CD4-positive, alpha-beta T cell treated with Interleukin-6 at 100 ng/mL for 8 hours (primary cell): ENCODE measurements around the gene TMEM88.

Experiments
- DNase-seq: peaks from one replicate; pipeline ENCODE4 v3.0.0-alpha.2; 2020; ENCODE audit warnings: mixed read lengths, low spot score

TMEM88 gene

DNA sequence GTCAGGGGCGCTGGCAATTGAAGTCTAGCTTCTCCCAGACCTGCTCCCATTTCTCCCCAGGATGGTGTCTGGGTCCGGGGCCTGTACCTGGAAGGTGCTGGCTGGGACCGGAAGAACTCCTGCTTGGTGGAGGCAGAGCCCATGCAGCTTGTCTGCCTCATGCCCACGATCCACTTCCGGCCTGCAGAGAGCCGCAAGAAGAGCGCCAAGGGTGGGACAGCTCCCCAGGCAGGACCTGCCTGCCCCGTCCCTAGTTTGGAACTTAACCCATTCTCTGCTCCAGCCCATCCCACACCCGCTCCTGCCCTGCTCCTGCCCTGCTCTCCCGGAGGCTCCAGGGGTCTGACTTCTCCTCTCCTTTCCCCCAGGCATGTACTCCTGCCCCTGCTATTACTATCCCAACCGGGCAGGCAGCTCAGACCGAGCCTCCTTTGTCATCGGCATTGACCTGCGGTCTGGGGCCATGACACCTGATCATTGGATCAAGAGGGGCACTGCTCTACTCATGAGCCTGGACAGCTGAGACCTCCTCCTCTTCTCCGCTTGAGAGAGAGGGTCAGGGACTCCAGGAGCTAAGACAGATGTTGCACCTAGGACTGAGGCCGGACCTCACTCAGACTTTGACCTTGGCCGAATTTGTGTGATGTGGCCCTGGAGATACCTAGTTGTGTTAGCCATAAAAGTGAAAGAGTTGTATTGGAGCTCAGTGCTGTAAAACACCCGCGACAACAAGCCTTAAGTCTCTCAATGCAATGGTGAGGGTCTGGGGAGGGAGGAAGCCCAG lies 21.7 kb upstream of the TMEM88 start:
- DNase-seq: no peak

DNA sequence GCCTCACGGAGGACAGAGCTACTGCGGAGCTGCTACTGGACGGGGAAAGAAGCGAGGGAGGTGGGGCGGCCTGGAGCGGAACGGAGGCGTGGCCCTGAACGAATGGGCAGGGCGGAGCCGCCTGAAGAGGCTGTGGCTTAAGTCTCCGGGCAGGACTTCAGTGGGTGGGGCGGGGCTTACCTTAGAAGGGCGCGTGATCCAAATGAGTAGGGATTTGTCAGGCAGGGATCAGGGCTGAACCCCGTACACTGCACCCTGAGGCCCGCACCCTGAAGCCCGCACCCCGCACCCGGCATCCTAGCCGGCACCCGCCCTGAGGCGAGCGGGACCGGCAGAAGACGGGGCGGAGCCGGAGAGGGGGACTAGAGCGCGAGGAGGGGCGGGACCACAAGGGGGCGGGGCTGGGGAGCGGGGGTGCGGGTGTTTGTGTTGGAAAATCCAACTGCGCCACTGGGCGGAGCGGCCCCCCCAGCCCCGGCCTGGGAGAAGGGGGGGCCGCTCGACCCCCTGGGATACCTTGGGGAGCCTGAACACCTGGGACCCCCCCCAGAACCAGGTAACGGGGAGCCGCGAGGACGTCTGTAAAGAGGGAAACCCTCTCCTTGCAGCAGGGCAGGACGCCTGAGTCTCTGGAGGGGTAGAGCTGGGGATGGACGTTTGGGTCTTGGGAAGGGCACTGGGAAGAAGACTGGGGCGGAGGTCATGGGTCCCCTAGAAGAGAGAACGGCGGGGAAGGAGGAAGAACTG lies 20.9 kb upstream of the TMEM88 start, which contains the start of gene KDM6B:
Gene KDM6B, plus strand, starts transcription at position 423 of the 747 bp plus-strand sequence. CDS start 11,338 bp downstream, outside the sequence.
- DNase-seq: peak; percentile 87

DNA sequence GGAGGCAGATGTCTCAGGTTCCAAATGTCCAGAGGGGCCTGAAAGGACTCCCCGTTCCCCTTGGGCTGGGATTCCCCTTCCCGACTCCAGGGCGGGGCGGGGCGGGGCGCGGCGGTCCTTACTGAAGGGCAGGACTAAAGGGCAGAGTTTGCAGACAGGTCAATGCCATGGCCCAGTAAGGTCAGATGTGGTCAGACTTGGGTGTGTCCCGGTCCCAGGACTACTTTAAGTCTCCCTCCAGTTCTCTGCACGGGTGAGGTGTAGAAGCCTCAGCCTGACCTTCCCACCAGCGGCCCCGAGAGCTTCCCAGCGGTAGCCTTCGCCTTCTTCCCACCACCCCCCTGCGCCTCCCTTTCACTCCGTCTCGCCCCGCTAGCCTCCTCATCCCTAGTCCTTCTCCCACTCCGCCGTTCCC lies 20.3 kb upstream of the TMEM88 start:
- peak; percentile 50 for DNase-seq

DNA sequence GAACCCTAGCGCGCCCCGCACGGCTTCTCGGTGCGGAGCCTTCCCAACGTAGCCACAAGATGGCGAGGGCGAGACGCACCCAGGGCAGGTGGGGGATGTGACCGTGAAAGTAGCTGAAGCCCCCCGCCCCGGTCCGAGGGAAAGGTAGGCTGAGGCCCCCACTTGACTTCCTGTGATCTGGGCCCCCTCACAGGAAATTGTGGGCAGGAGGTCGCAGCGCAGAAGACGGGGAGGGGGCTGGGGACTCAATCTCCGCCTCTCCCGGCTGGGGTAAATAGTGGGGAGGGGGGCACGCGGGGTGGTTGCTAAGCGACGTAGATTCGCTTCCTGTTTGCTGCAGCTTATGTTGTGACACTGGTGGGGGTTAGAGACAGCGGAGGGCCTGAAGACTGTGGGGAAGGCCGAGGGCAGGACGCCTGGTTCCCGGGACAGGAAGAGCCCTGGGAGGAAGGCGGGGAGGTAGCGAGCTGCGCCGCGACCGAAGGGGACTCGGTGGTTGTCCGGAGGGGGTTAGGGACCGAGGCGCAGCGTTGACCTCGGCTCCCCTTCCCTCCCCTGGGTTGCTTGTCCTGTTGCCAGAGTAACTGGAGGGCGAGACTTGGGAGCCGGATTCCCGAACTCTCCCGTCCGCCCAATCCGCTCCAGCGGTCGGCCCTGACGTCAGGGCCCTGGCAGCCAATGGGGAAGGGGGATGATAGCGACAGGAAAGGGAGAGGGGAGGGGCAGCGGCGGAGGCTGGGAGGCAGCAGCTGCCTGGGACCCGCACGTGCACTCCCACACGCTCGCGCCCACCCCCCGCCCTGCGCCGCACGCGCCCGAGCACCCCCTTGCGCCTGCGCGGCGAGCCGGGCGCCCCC lies 19.7 kb upstream of the TMEM88 start:
- peak; percentile 90 for DNase-seq

DNA sequence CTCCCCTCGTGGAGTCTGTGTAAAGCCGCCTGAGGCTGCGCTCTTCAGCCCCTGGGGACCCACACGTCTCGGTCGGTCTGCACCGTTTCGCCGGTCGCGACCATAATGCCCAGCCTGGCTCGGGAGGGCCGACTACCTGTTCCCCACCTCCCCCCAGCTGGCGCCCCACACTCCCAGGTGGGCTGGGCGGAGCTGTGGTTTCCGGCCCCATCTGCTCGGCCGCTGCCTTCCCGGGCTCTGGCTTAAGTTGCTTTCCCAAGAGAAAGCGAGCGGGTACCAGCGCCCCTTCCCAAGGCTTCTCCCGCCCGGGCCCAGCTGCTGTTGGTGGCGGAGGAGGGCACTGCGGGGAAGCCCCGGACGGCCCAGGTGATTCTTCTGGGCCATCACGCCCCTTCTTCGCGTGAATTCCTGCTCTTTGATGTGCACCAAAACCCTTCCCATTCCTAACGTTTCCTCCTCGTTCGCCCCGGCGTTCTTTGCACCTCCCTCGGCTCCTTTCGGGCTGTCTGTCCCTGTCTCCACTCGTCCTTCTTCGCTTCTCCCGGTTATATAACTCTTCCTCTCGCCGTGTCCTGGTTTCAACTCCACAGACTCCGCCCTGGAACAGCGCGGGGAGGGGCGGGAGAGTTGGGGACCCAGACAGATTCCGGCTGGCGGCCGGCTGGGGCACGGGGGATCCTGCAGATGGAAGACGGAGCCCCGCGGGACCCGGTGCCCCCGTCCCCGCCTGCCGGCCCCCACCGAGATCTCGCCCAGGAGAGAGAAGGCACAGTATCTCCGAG lies 18.9 kb upstream of the TMEM88 start:
- DNase-seq: peak; percentile 33

DNA sequence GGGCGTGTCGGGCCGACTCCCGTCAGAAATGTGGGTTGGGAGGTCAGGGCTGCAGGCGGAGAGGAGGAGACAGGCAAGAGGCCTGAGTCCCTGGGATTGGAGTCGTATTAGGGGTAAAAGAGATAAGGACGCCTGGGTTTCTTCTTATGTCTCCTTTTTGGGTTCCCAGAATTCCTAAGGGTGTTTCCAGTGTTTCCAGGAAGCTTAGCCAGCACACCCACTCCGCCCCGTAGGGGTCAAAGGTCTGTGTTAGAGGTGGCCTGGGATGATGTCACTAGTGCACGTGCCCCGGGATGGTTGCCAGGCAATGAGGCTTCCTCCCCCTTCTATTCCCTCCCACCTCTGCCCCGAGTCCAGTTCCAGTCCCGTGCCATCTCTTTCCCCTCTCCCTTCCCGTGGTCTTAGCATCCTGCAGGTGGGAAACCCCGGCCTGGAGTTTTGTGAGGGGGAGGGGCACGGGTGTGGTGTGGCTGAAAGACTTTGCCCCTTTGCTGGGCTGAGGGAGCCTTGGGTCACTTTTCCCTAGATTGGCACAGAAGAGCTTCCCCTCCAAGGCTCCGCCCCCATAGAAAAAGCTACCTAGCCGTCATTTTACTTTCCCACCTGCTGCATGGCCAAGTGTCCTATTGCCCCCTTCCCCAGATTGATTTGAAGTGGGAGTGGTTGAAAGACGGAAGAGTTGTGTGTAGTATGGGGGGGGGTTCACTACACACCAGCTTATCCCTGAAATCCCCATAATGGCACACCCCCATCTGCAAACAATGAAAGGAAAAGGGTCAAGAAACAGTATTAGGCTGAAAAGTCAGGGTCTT lies 18.1 kb upstream of the TMEM88 start:
- peak; percentile 46 for DNase-seq

DNA sequence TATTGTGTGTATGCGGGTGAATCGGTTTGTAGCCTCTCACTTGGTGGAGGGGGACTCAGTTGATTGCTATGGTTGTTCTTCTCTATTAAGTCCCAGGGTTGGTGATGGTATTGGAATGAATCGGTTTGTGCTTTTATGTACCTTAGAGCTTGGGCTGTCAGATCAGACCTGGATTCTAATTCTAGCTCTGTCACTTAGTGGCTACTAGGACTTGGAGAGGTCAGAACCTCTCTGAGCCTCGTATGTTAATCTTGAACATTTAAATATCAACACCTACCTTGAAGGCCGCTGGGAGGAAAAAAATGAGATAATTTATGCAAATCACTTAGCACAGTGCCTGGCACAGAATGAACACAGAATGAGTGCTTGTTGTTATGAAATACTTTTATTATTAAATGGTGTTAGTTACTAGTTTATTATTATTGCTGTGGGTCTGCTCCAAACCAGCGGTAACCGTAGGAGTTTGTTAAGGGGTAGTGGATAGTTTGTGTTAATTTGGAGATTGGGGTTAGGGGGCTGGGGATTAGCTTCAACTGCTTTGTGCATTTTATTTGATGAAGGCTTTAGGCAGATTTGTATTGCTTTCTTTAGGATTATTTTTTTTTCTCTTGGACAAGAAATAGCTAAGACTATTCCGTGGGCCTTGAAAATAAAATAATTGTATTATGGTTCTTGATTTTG lies 17.3 kb upstream of the TMEM88 start:
- DNase-seq: no peak

DNA sequence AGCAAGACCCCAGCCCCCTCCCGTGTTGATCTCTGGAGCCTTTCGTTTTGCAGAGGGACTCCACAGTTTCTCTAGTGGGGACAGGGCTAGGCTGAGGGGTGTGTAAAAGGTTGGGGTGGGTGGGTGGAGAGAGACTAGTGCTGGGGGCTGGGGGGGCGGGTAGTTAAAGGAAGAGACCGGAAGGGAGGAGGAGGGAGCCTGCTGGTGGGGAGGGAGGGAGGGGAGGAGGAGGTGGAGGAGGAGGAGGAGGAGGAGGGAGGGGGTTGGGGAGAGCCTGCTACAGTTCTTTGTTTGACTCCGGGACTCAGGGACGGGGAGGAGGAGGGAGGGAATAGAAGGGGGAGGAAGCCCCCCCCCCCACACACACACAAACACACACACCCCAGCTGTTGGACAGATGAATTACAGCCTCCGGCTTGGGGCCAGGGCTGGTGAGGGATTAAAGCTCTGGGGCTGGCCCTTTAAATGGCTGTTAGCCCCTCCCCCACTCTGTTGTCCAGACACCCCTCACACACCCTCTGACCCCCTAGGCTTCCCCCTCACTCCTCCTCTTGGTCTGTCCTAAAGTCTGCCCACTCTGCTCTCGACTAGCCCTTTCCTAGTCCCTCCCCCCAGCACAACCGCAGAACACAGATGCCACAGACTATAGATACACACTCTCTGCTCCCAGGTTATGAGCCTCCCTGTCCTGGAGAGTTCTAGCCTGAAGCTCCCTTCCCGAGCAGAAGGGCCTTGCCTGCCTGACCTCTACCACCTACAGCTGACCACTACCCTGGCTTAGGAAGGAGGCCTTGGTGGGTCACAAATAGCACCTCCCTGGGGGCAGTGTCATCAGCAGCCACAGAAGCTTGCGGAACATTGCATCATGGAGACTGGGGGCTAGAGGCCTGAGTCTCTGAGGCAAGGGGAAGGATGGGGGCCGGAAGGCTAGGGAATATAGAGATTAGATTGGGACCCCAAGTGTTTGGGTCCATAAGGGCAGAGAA lies 16.5 kb upstream of the TMEM88 start:
- peak; percentile 42 for DNase-seq

DNA sequence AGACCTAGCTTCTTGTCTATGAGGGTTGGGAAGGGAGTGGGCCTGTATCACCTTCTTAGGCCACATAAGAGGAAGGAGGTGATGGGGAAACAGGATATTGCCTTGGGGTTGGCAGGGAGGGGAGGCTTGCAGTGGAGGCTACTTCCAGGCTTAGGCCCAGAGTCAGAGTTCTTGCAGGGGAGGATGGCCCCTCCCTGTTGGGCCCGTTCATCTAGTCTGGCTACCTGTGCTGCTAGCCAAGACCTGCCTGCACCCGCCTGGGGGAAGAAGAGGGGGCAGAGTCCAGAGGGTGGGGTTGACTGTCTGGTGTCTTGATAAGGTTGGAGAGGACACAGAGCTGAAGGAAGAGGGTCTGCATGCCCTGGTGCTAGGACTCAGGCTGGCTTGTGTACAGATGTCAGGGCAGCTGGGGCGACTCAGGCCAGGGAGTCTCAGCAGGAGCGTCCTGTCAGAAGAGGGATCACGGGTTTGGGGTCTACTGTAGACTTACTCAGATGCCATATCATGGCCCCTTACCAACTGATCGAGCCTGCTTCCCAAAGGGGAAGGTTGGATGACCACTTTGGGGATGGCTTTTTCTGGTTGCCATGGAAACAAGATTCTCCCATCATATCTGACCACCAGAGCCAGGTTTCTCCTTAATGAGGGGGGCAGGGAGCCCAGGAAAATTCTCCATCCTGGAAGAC lies 15.5 kb upstream of the TMEM88 start:
- DNase-seq: no peak

DNA sequence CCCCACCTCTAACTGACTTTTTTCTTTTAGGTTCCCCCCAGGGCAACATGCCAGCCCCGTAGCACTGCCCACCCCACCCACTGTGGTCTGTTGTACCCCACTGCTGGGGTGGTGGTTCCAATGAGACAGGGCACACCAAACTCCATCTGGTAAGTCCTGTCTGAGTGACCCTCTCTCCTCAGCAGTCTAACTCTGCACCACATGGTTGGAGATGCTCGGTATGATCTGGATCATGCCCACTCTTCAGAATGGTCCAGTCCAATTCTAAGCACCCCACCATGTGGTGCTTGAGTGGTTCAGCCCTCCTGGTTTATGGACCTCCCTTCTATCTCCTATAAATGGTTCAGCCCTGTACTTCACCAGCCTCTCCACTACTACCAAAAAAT lies 15.0 kb upstream of the TMEM88 start:
- no peak for DNase-seq

DNA sequence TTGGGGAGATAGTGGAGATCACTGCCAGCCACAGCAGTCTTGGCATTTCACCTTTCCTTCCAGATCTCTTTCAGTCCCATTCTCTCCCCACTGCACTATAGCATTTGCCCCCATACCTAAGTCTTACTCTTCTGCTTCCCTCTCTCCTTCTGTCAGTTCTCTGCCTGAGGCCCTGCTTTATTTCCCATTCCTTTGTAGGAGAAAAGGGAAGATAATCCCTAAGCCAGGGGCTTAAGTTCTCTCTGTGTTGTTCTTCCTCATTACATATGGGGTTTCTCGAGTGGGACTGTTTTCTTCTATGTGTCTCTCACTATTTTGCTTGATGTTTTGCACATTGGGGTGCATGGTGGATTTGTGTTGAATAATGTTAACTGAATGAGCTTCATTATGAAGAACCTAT lies 14.4 kb upstream of the TMEM88 start:
- DNase-seq: no peak

DNA sequence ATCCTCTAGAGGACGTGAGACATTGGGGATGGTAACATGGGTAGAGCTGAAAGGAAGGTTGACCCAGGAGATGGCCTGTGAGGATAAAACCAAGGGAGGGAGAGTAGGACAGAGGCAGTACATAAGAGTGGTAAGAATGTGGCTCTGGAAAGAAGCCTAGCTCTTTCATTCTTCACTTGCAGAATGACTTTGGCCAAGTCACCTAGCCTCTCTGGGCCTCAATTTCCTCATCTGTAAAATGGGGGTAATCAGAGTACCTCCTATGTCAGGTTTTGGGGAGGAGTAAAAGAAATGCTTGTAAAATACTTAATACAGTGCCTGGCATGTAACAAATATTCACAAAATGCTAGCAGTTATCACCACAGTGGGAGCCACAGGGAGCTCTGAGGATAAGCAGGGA lies 14.0 kb upstream of the TMEM88 start:
- no peak for DNase-seq

DNA sequence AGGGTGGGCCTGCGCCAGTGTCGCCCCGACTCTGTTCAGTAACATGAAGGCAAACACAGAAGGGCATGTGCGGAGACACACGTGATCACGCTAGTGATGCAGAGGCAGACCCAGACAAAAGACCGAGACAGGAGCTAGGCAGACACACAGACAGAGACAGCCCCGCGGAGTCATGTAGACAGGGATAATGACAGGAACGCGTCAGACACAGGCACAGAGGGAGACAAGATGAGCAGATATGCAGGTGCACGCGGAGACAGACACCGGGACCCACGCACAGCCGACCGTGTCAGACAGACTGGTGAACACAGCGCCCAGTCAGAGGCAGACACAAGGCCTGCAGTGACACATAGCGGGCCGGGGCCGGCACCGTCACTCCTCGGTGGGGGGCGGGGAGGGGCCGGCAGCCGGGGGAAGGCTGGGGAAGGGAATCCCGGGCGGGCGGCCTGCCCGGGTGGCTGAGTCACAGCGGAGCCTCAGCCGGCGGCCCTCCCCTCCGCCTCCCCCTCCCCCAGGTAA lies 13.4 kb upstream of the TMEM88 start:
- DNase-seq: peak; percentile 89

DNA sequence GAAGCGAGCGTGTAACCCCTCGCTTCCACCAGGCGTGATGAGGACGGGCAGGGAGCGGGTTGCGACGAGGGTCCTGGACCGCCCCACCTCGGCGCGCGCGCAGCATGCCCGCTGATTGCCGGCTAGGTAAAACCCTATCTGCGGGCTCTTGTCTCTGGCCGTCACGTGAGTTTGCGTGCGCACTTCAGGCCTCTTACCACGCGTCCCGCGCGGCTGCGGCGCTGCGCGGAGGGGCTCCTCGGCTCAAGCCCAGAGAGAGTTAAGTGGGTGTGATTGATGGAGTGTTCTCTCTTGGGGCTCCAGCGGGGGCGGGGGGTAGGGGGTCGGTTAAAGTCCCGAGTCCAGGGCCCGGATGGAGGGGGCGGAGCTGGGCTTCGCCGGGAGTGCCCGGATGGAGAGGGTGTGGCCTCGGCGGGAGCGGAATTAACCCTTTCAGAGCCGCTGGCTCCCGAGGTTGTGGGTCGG lies 12.9 kb upstream of the TMEM88 start:
- peak; percentile 79 for DNase-seq

DNA sequence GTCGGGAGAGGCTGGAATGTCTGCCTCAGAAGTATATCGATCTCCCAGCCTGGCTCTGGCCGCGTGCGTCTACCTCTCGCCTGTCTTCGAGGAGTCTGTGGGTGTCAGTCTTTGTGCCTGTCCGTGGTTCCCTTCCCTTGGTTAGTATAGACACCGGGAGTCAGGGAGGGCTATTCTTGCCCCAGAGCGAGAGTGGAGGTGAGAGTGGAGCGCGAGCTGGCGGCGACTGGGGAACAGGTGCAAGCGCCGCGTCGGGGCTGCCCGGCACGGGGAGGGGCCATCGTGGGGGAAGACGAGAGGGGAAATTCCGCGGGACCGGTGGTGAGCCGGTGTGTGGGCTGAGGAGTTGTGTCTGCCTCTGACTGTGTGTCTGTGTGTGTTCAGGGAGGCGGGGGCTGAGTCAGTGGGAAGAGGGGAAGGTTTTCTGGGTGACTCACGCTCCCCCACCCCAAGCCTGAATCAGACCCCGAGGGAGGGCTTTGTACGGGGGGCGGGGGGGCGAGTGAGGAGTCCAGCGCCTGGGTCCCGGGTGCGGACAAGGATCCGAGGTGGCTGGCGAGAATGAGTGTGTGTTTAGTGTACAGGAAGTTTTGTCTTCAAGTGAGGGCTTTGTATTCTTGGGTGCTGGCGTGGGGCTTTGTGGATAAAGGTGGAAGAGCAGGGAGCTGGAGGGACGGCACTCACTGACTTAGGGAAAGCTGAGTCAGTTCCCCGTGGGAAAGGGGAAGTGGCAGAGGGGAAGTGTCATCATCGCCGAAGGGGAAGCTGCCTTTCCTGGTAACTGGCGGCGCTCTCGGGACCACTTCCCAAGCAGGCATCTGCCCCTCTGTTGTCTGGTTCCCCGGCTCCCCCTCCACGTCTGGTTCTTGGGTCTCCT lies 12.2 kb upstream of the TMEM88 start:
- DNase-seq: peak; percentile 91

DNA sequence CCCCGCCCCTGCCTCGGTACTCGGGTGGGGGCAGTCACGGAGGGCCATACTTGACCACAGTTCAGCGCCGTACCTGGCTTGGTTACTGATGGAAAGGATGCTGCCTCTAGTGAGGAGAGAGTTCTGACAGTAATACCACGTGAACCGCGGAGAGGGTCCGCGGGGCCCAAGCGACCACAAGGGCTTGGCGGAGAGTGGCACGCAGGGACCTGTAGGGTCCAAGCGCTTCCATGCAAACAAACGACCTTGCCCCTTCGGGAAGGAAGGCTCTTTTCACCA lies 11.7 kb upstream of the TMEM88 start:
- no peak for DNase-seq
